Measurements from ENCODE around the gene ANKRD28. TPM values are rescaled to one million over a fixed set of nuclear protein-coding genes. Genes with fewer than 3 reads are reported as not detected.
"Not testable (repeated sequence)": the region's sequence is repeated elsewhere in the genome, so short reads cannot be mapped to it uniquely, and the experiment has no call there.

ANKRD28 gene
- total and polyA plus RNA-seq, 5 donors from 2014 or later = 6.9 to 77.1 (median 9.4) TPM

- Histone ChIP-seq H3K36me3 (ENCODE audit: control insufficient read depth, insufficient read depth, low read length) (peaks cover 2% of the 10 kb centered on the region), H3K27me3 (ENCODE audit: control insufficient read depth, insufficient read depth, low read length) (no peaks in the 10 kb centered on the region), H3K9me3 (ENCODE audit: control insufficient read depth in 2 of 2, low read length in 2 of 2) (no peaks in the 10 kb centered on the region), H3K4me3 (ENCODE audit: low read depth, low read length) (no peak overlapping the region), H3K4me1 (ENCODE audit: control insufficient read depth, insufficient read depth, low read length, poor library complexity, severe bottlenecking) (no peaks in the 10 kb centered on the region), H3K27ac (ENCODE audit: insufficient read depth, low read length, poor library complexity, severe bottlenecking) (no peak overlapping the region)
- ATAC-seq (ENCODE audit: low read depth in 2 of 2) (no peak), DNase-seq (no peak)
- Mint-ChIP-seq H3K27me3 (no peaks in the 10 kb centered on the region), H3K4me3 (no peak overlapping the region), H3K9me3 (no peaks in the 10 kb centered on the region), H3K36me3 (peaks cover 17% of the 10 kb centered on the region), H3K27ac (no peak overlapping the region), H3K4me1 (peaks cover 20 to 34% (median 25%) of the 10 kb centered on the region in 4 donors)
Measured at GRCh38 chr3:15781637-15782402, 16.0 kb downstream of the ANKRD28 start.

- no peaks in the 10 kb centered on the region for H3K9me3 ChIP-seq (ENCODE audit: control insufficient read depth in 2 of 2, low read length in 2 of 2)
- H3K27ac ChIP-seq (ENCODE audit: insufficient read depth, low read length, poor library complexity, severe bottlenecking) = no peak overlapping the region
- H3K4me1 ChIP-seq (ENCODE audit: control insufficient read depth, insufficient read depth, low read length, poor library complexity, severe bottlenecking) = no peaks in the 10 kb centered on the region
- H3K4me3 ChIP-seq (ENCODE audit: low read depth, low read length) = no peak overlapping the region
- ATAC-seq (ENCODE audit: low read depth in 2 of 2) (no peak), DNase-seq (no peak)
- Mint-ChIP-seq H3K36me3 (peaks cover 21% of the 10 kb centered on the region), H3K27ac (no peak overlapping the region), H3K4me1 (peaks cover 20 to 38% (median 25%) of the 10 kb centered on the region in 4 donors), H3K4me3 (no peak overlapping the region), H3K27me3 (no peaks in the 10 kb centered on the region), H3K9me3 (no peaks in the 10 kb centered on the region)
- H3K27me3 ChIP-seq (ENCODE audit: control insufficient read depth, insufficient read depth, low read length) = no peaks in the 10 kb centered on the region
- peaks cover 2% of the 10 kb centered on the region for H3K36me3 ChIP-seq (ENCODE audit: control insufficient read depth, insufficient read depth, low read length)
Measured at GRCh38 chr3:15781131-15781530, 16.6 kb downstream of the ANKRD28 start.

GRCh38 chr3:15779111-15779510 is 18.7 kb downstream of the ANKRD28 start:
- Histone ChIP-seq H3K4me1 (ENCODE audit: control insufficient read depth, insufficient read depth, low read length, poor library complexity, severe bottlenecking) (no peaks in the 10 kb centered on the region), H3K27ac (ENCODE audit: insufficient read depth, low read length, poor library complexity, severe bottlenecking) (no peak overlapping the region), H3K9me3 (ENCODE audit: control insufficient read depth in 2 of 2, low read length in 2 of 2) (no peaks in the 10 kb centered on the region), H3K4me3 (ENCODE audit: low read depth, low read length) (no peak overlapping the region), H3K27me3 (ENCODE audit: control insufficient read depth, insufficient read depth, low read length) (no peaks in the 10 kb centered on the region), H3K36me3 (ENCODE audit: control insufficient read depth, insufficient read depth, low read length) (peaks cover 2% of the 10 kb centered on the region)
- no peaks in the 10 kb centered on the region for H3K27me3 Mint-ChIP-seq
- peaks cover 13% of the 10 kb centered on the region for H3K36me3 Mint-ChIP-seq
- no peaks in the 10 kb centered on the region for H3K9me3 Mint-ChIP-seq
- peaks cover 27 to 41% (median 28%) of the 10 kb centered on the region in 4 donors for H3K4me1 Mint-ChIP-seq
- H3K4me3 Mint-ChIP-seq = no peak overlapping the region
- ATAC-seq (ENCODE audit: low read depth in 2 of 2) = no peak
- no peak for DNase-seq
- H3K27ac Mint-ChIP-seq = peak overlapping the region in 1 of 3 donors; percentile 15

GRCh38 chr3:15778332-15778858 is 19.4 kb downstream of the ANKRD28 start:
- Mint-ChIP-seq H3K4me3 (no peak overlapping the region), H3K27me3 (no peaks in the 10 kb centered on the region), H3K9me3 (no peaks in the 10 kb centered on the region), H3K27ac (no peak overlapping the region), H3K36me3 (peaks cover 11% of the 10 kb centered on the region), H3K4me1 (peaks cover 20 to 36% (median 24%) of the 10 kb centered on the region in 4 donors)
- no peaks in the 10 kb centered on the region for H3K4me1 ChIP-seq (ENCODE audit: control insufficient read depth, insufficient read depth, low read length, poor library complexity, severe bottlenecking)
- DNase-seq (no peak), ATAC-seq (ENCODE audit: low read depth in 2 of 2) (no peak)
- peaks cover 2% of the 10 kb centered on the region for H3K36me3 ChIP-seq (ENCODE audit: control insufficient read depth, insufficient read depth, low read length)
- no peak overlapping the region for H3K27ac ChIP-seq (ENCODE audit: insufficient read depth, low read length, poor library complexity, severe bottlenecking)
- no peaks in the 10 kb centered on the region for H3K27me3 ChIP-seq (ENCODE audit: control insufficient read depth, insufficient read depth, low read length)
- no peaks in the 10 kb centered on the region for H3K9me3 ChIP-seq (ENCODE audit: control insufficient read depth in 2 of 2, low read length in 2 of 2)
- H3K4me3 ChIP-seq (ENCODE audit: low read depth, low read length) = no peak overlapping the region

GRCh38 chr3:15774931-15775560 is 22.7 kb downstream of the ANKRD28 start:
- H3K4me1 ChIP-seq (ENCODE audit: control insufficient read depth, insufficient read depth, low read length, poor library complexity, severe bottlenecking); ATAC-seq (ENCODE audit: low read depth in 2 of 2); H3K27ac ChIP-seq (ENCODE audit: insufficient read depth, low read length, poor library complexity, severe bottlenecking); H3K27me3 ChIP-seq (ENCODE audit: control insufficient read depth, insufficient read depth, low read length); H3K9me3 Mint-ChIP-seq; H3K36me3 ChIP-seq (ENCODE audit: control insufficient read depth, insufficient read depth, low read length); H3K27me3 Mint-ChIP-seq; H3K4me3 Mint-ChIP-seq; H3K36me3 Mint-ChIP-seq; H3K9me3 ChIP-seq (ENCODE audit: control insufficient read depth in 2 of 2, low read length in 2 of 2); DNase-seq; H3K4me3 ChIP-seq (ENCODE audit: low read depth, low read length): not testable (repeated sequence)
- Mint-ChIP-seq H3K27ac (peak overlapping the region in 1 of 3 donors; percentile 22), H3K4me1 (peaks cover 15 to 38% (median 24%) of the 10 kb centered on the region in 4 donors)

GRCh38 chr3:15771444-15771843 is 26.3 kb downstream of the ANKRD28 start:
- Mint-ChIP-seq H3K4me3 (no peak overlapping the region), H3K36me3 (peaks cover 11% of the 10 kb centered on the region), H3K4me1 (peaks cover 22 to 28% (median 25%) of the 10 kb centered on the region in 4 donors), H3K9me3 (no peaks in the 10 kb centered on the region), H3K27ac (no peak overlapping the region), H3K27me3 (no peaks in the 10 kb centered on the region)
- Histone ChIP-seq H3K4me1 (ENCODE audit: control insufficient read depth, insufficient read depth, low read length, poor library complexity, severe bottlenecking) (no peaks in the 10 kb centered on the region), H3K27me3 (ENCODE audit: control insufficient read depth, insufficient read depth, low read length) (no peaks in the 10 kb centered on the region), H3K27ac (ENCODE audit: insufficient read depth, low read length, poor library complexity, severe bottlenecking) (no peak overlapping the region), H3K36me3 (ENCODE audit: control insufficient read depth, insufficient read depth, low read length) (no peaks in the 10 kb centered on the region), H3K9me3 (ENCODE audit: control insufficient read depth in 2 of 2, low read length in 2 of 2) (no peaks in the 10 kb centered on the region), H3K4me3 (ENCODE audit: low read depth, low read length) (no peak overlapping the region)
- no peak for ATAC-seq (ENCODE audit: low read depth in 2 of 2)
- DNase-seq = no peak

GRCh38 chr3:15769256-15769915 is 28.4 kb downstream of the ANKRD28 start:
- Histone ChIP-seq H3K36me3 (ENCODE audit: control insufficient read depth, insufficient read depth, low read length) (peaks cover 3% of the 10 kb centered on the region), H3K9me3 (ENCODE audit: control insufficient read depth in 2 of 2, low read length in 2 of 2) (no peaks in the 10 kb centered on the region), H3K4me3 (ENCODE audit: low read depth, low read length) (no peak overlapping the region), H3K27ac (ENCODE audit: insufficient read depth, low read length, poor library complexity, severe bottlenecking) (no peak overlapping the region), H3K27me3 (ENCODE audit: control insufficient read depth, insufficient read depth, low read length) (no peaks in the 10 kb centered on the region), H3K4me1 (ENCODE audit: control insufficient read depth, insufficient read depth, low read length, poor library complexity, severe bottlenecking) (no peaks in the 10 kb centered on the region)
- DNase-seq (no peak), ATAC-seq (ENCODE audit: low read depth in 2 of 2) (no peak)
- H3K9me3 Mint-ChIP-seq = no peaks in the 10 kb centered on the region
- H3K27me3 Mint-ChIP-seq = no peaks in the 10 kb centered on the region
- H3K4me1 Mint-ChIP-seq = peaks cover 15 to 20% (median 20%) of the 10 kb centered on the region in 4 donors
- H3K4me3 Mint-ChIP-seq = no peak overlapping the region
- H3K27ac Mint-ChIP-seq = no peak overlapping the region
- H3K36me3 Mint-ChIP-seq = peaks cover 18% of the 10 kb centered on the region
